Upper lobe of left lung (tissue), 6 donors: ENCODE measurements around the gene CYRIA. TPM values are rescaled to one million over a fixed set of nuclear protein-coding genes. Genes with fewer than 3 reads are reported as not detected.
A peak's percentile ranks its signal among the peaks of the same experiment; 100 is the strongest.

Source experiments
- ATAC-seq, 2 donors: fragments of 200-7000 bp; cut with Tn5 transposase; one replicate each; pipeline ENCODE4 v1.9.1; 2022; ENCODE audit warnings: mild to moderate bottlenecking in 2 of 2, moderate library complexity in 2 of 2; ENCODE audit not compliant: low FRiP score in 2 of 2
- DNase-seq, 2 donors: peaks; one replicate each; pipeline ENCODE4 v3.0.0-alpha.2; 2019 to 2020
- H3K27ac ChIP-seq, 4 donors: fragments of 200-600 bp; sonication (generic); one replicate each; pipeline ENCODE4 v1.5.1; 2016 to 2019
- H3K27me3 ChIP-seq, 4 donors: fragments of 200-600 bp; sonication (generic); one replicate each; pipeline ENCODE4 v1.5.1; 2017 to 2019
- H3K36me3 ChIP-seq, 4 donors: fragments of 200-600 bp; sonication (generic); one replicate each; pipeline ENCODE4 v1.5.1; 2016 to 2019
- H3K4me1 ChIP-seq, 4 donors: fragments of 200-600 bp; sonication (generic); one replicate each; pipeline ENCODE4 v1.5.1; 2018 to 2019
- H3K4me3 ChIP-seq, 4 donors: fragments of 200-600 bp; sonication (generic); one replicate each; pipeline ENCODE4 v1.5.1; 2017 to 2019; ENCODE audit warnings: mild to moderate bottlenecking in 2 of 4, moderate library complexity in 1 of 4
- H3K9me3 ChIP-seq, 4 donors: fragments of 200-600 bp; sonication (generic); one replicate each; pipeline ENCODE4 v1.5.1; 2018 to 2019
- CTCF ChIP-seq, 6 experiments: fragments of 450-650 bp in 4 of 6; fragments of 200-600 bp in 2 of 6; sonication (generic) in 2 of 6; IDR thresholded peaks; one replicate each; pipeline ENCODE4 v1.5.1; 2016 to 2019; ENCODE audit warnings: antibody characterized with exemption in 6 of 6
- EP300 ChIP-seq, 4 donors: sonication (generic); formaldehyde crosslinking; IDR thresholded peaks; one replicate each; pipeline ENCODE4 v1.5.1; 2017; ENCODE audit warnings: antibody characterized with exemption in 4 of 4, control low read depth in 2 of 4
- POLR2A ChIP-seq, 4 donors: fragments of 450-650 bp; IDR thresholded peaks; one replicate each; pipeline ENCODE4 v1.5.1; 2016 to 2017; ENCODE audit warnings: antibody characterized with exemption in 4 of 4, mild to moderate bottlenecking in 2 of 4
- POLR2AphosphoS5 ChIP-seq, 2 donors: sonication (generic); formaldehyde crosslinking; IDR thresholded peaks; one replicate each; pipeline ENCODE4 v1.5.1; 2017; ENCODE audit warnings: antibody characterized with exemption in 2 of 2
- WGBS, 2 donors: methylation state at CpG; one replicate each; pipeline ENCODE4 v1.1.5; 2017 to 2018; 5-methylcytosine and 5-hydroxymethylcytosine counted together
- total RNA-seq, 6 donors: library from RNA; depleted of rRNA in 4 of 6; stranded (reverse); fragments of >200 nt in 4 of 6; gene quantifications; one replicate each; pipeline versions ENCODE4 v1.1.0 to v1.2.1, GENCODE V29; 2016 to 2021
- donor health status: DM: no; HTN: no; CAD: no; lungs with moderate emphysema.
- donor health status: DM: no; HTN: yes; CAD: no; lungs with severe emphysema.

The CYRIA gene
- total RNA-seq, 6 donors from 2014 or later = 14.9 to 23.5 (median 20.5) TPM

- WGBS, 2 donors = 96 to 98% methylated on average over 1 of the region's 1 CpG
- no peak for ATAC-seq
- Histone ChIP-seq H3K27ac (no peak overlapping the region), H3K36me3 (no peaks in the 10 kb centered on the region), H3K27me3 (no peaks in the 10 kb centered on the region), H3K4me1 (no peaks in the 10 kb centered on the region), H3K4me3 (no peak overlapping the region), H3K9me3 (peaks cover 3 to 11% (median 6%) of the 10 kb centered on the region in 4 donors)
- no peak for DNase-seq
- TF ChIP-seq CTCF (IDR thresholded peaks at IDR 0.05) (no peak), POLR2AphosphoS5 (IDR thresholded peaks at IDR 0.05) (no peak), EP300 (IDR thresholded peaks at IDR 0.05) (no peak)
Measured at GRCh38 chr2:16674154-16674553, 8.5 kb upstream of the CYRIA start.

GRCh38 chr2:16671760-16672159 lies 6.1 kb upstream of the CYRIA start:
- H3K4me1 ChIP-seq = peaks cover 0 to 2% (median under 1%) of the 10 kb centered on the region in 4 donors
- peak in 1 of 2 donors; percentile 43 for ATAC-seq

GRCh38 chr2:16669388-16669787 lies 3.8 kb upstream of the CYRIA start:
- 68 to 75% methylated on average over 3 of the region's 3 CpGs for WGBS, 2 donors
- Histone ChIP-seq H3K27me3 (no peaks in the 10 kb centered on the region), H3K36me3 (no peaks in the 10 kb centered on the region), H3K9me3 (no peaks in the 10 kb centered on the region), H3K27ac (no peak overlapping the region), H3K4me1 (peaks cover 7 to 21% (median 15%) of the 10 kb centered on the region in 4 donors), H3K4me3 (no peak overlapping the region)
- DNase-seq = no peak
- ATAC-seq = no peak
- no peak for TF ChIP-seq CTCF (IDR thresholded peaks at IDR 0.05)
- TF ChIP-seq POLR2AphosphoS5 (IDR thresholded peaks at IDR 0.05) = no peak
- no peak for TF ChIP-seq POLR2A (IDR thresholded peaks at IDR 0.05)
- TF ChIP-seq EP300 (IDR thresholded peaks at IDR 0.05) = no peak

More at GRCh38 chr2:16671760-16672159, 6.1 kb upstream of the CYRIA start:
- Histone ChIP-seq H3K4me3 (no peak overlapping the region), H3K27ac (no peak overlapping the region), H3K27me3 (no peaks in the 10 kb centered on the region), H3K36me3 (no peaks in the 10 kb centered on the region), H3K9me3 (no peaks in the 10 kb centered on the region)
- WGBS, 2 donors = 81 to 91% methylated on average over 1 of the region's 1 CpG
- no peak for DNase-seq
- TF ChIP-seq EP300 (IDR thresholded peaks at IDR 0.05) (no peak), POLR2AphosphoS5 (IDR thresholded peaks at IDR 0.05) (no peak), POLR2A (IDR thresholded peaks at IDR 0.05) (no peak), CTCF (IDR thresholded peaks at IDR 0.05) (no peak)

GRCh38 chr2:16666449-16666801 lies 791 bp upstream of the CYRIA start:
- 34 to 49% methylated on average over 7 to 8 of the region's 8 CpGs for WGBS, 2 donors
- peak overlapping the region in 1 of 4 donors; percentile 86 for H3K4me3 ChIP-seq
- H3K27ac ChIP-seq = peak overlapping the region in 2 of 4 donors; percentile 13 to 64
- no peaks in the 10 kb centered on the region for H3K36me3 ChIP-seq
- no peaks in the 10 kb centered on the region for H3K27me3 ChIP-seq
- H3K9me3 ChIP-seq = no peaks in the 10 kb centered on the region
- TF ChIP-seq EP300 (IDR thresholded peaks at IDR 0.05) (no peak), CTCF (IDR thresholded peaks at IDR 0.05) (no peak)
- H3K4me1 ChIP-seq = peaks cover 30 to 50% (median 42%) of the 10 kb centered on the region in 4 donors
- DNase-seq (no peak), ATAC-seq (peak in 1 of 2 donors; percentile 5)
